Measurements from ENCODE around the gene RALB. TPM values are rescaled to one million over a fixed set of nuclear protein-coding genes. Genes with fewer than 3 reads are reported as not detected.

The RALB gene
- total RNA-seq, 4 donors from 2014 or later, result 18.9 to 81.0 (median 59.4) TPM

- in situ Hi-C loops (cut with MboI; ENCODE audit: low pct_ligation_motif_present in 1 of 4, low pct_unique_long_range_greater_than_20kb in 1 of 4, low sequenced_read_pairs in 3 of 4), result no loop called here
- 83% methylated on average over 4 of the region's 4 CpGs; no CpG with 5 or more reads in 1 of the 2 donors for WGBS, 2 donors (ENCODE audit: low coverage in 1 of 2)
- Histone ChIP-seq H3K4me3 (no peak overlapping the region), H3K27me3 (no peaks in the 10 kb centered on the region), H3K36me3 (peaks cover 0 to 19% (median 2%) of the 10 kb centered on the region in 4 donors), H3K9me3 (no peaks in the 10 kb centered on the region), H3K27ac (no peak overlapping the region), H3K4me1 (peaks cover 0 to 9% (median 0%) of the 10 kb centered on the region in 4 donors)
- DNase-seq, result no peak
- TF ChIP-seq EP300 (IDR thresholded peaks at IDR 0.05; ENCODE audit: low read depth), result no peak
- no peak for TF ChIP-seq POLR2A (IDR thresholded peaks at IDR 0.05)
- TF ChIP-seq CTCF (IDR thresholded peaks at IDR 0.05), result no peak
- TF ChIP-seq POLR2AphosphoS5 (IDR thresholded peaks at IDR 0.05), result no peak
- intact Hi-C loops (cut with DNase I; ENCODE audit: low total_unique reads), result no loop called here
These were observed 31.0 kb downstream of the RALB start for GRCh38 chr2:120283649-120284048.

DNA sequence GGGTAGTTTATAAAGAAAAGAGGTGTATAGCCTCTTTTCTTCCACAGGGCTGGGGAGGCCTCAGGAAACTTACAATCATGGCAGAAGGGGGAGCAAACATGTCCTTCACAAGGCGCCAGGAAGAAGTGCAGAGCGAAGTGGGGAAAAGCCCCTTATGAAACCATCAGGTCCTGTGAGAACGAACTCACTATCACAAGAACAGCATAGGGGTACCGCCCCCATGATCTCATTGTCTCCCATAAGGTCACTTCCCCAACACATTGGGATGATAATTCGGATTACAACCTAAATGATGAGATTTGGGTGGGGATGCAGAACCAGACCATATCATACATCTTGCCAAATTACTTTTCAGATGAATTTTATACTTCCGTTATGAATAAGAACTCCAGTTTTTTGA is 32.4 kb downstream of the RALB start:
- Histone ChIP-seq H3K4me3 (no peak overlapping the region), H3K27me3 (no peaks in the 10 kb centered on the region), H3K36me3 (peaks cover 0 to 11% (median 0%) of the 10 kb centered on the region in 4 donors), H3K4me1 (peaks cover 0 to 9% (median 0%) of the 10 kb centered on the region in 4 donors), H3K27ac (no peak overlapping the region), H3K9me3 (no peaks in the 10 kb centered on the region)
- in situ Hi-C loops (cut with MboI; ENCODE audit: low pct_ligation_motif_present in 1 of 4, low pct_unique_long_range_greater_than_20kb in 1 of 4, low sequenced_read_pairs in 3 of 4), result no loop called here
- no peak for DNase-seq
- 80 to 91% methylated on average over 2 to 6 of the region's 6 CpGs for WGBS, 2 donors (ENCODE audit: low coverage in 1 of 2)
- TF ChIP-seq POLR2A (IDR thresholded peaks at IDR 0.05) (no peak), EP300 (IDR thresholded peaks at IDR 0.05; ENCODE audit: low read depth) (no peak), POLR2AphosphoS5 (IDR thresholded peaks at IDR 0.05) (no peak), CTCF (IDR thresholded peaks at IDR 0.05) (no peak)
- intact Hi-C loops (cut with DNase I; ENCODE audit: low total_unique reads), result no loop called here

- no peaks in the 10 kb centered on the region for H3K27me3 ChIP-seq
- H3K4me3 ChIP-seq, result no peak overlapping the region
- peaks cover 0 to 8% (median 3%) of the 10 kb centered on the region in 4 donors for H3K36me3 ChIP-seq
- WGBS, 2 donors (ENCODE audit: low coverage in 1 of 2), result 48 to 58% methylated on average over 5 to 8 of the region's 8 CpGs
- TF ChIP-seq POLR2AphosphoS5 (IDR thresholded peaks at IDR 0.05) (no peak), CTCF (IDR thresholded peaks at IDR 0.05) (no peak), POLR2A (IDR thresholded peaks at IDR 0.05) (no peak), EP300 (IDR thresholded peaks at IDR 0.05; ENCODE audit: low read depth) (no peak)
- in situ Hi-C loops (cut with MboI; ENCODE audit: low pct_ligation_motif_present in 1 of 4, low pct_unique_long_range_greater_than_20kb in 1 of 4, low sequenced_read_pairs in 3 of 4), result no loop called here
- no peak for DNase-seq
- H3K9me3 ChIP-seq, result no peaks in the 10 kb centered on the region
- peak overlapping the region in 1 of 4 donors; percentile 5 for H3K27ac ChIP-seq
- intact Hi-C loops (cut with DNase I; ENCODE audit: low total_unique reads), result no loop called here
- H3K4me1 ChIP-seq, result peaks cover 0 to 9% (median 0%) of the 10 kb centered on the region in 4 donors
These were observed 34.7 kb downstream of the RALB start for GRCh38 chr2:120287183-120288015.

- TF ChIP-seq POLR2A (IDR thresholded peaks at IDR 0.05) (no peak), POLR2AphosphoS5 (IDR thresholded peaks at IDR 0.05) (no peak)
- Histone ChIP-seq H3K36me3 (peaks cover 0 to 8% (median 3%) of the 10 kb centered on the region in 4 donors), H3K4me1 (peaks cover 0 to 9% (median 0%) of the 10 kb centered on the region in 4 donors), H3K9me3 (no peaks in the 10 kb centered on the region), H3K27me3 (no peaks in the 10 kb centered on the region), H3K27ac (no peak overlapping the region), H3K4me3 (no peak overlapping the region)
- in situ Hi-C loops (cut with MboI; ENCODE audit: low pct_ligation_motif_present in 1 of 4, low pct_unique_long_range_greater_than_20kb in 1 of 4, low sequenced_read_pairs in 3 of 4), result no loop called here
- DNase-seq, result no peak
- 67 to 85% methylated on average over 1 of the region's 1 CpG for WGBS, 2 donors (ENCODE audit: low coverage in 1 of 2)
- intact Hi-C loops (cut with DNase I; ENCODE audit: low total_unique reads), result no loop called here
These were observed 35.3 kb downstream of the RALB start for GRCh38 chr2:120288016-120288373.

All from transverse colon (tissue), 4 donors.